Osteoblast (primary cell): ENCODE data around the gene PPP3CA. TPM values are rescaled to one million over a fixed set of nuclear protein-coding genes. Genes with fewer than 3 reads are reported as not detected.

Experiments used
- DNase-seq: peaks from one replicate; pipeline ENCODE4 v3.0.0; 2011; ENCODE audit warnings: low spot score, mixed read lengths; ENCODE audit not compliant: insufficient read length; ENCODE audit errors: missing footprints
- H2AFZ ChIP-seq: 2 replicates; pipeline ENCODE4 v1.6.0; 2011; ENCODE audit warnings: mild to moderate bottlenecking, low read length
- H3K27ac ChIP-seq: 2 replicates; pipeline ENCODE4 v1.5.1; 2011; ENCODE audit warnings: mild to moderate bottlenecking, low read depth, low read length, moderate library complexity
- H3K27me3 ChIP-seq: 2 replicates; pipeline ENCODE4 v1.6.0; 2012; ENCODE audit warnings: mild to moderate bottlenecking, control low read depth, inconsistent platforms, low read length, moderate library complexity; ENCODE audit not compliant: insufficient read depth
- H3K36me3 ChIP-seq: 2 replicates; pipeline ENCODE4 v1.5.1; 2011; ENCODE audit warnings: mild to moderate bottlenecking, low read length, control low read depth, moderate library complexity; ENCODE audit not compliant: insufficient read depth
- H3K4me1 ChIP-seq: 2 replicates; pipeline ENCODE4 v1.5.1; 2011; ENCODE audit warnings: mild to moderate bottlenecking, low read length, control low read depth, moderate library complexity; ENCODE audit not compliant: insufficient read depth
- H3K4me2 ChIP-seq: 2 replicates; pipeline ENCODE4 v1.6.0; 2011; ENCODE audit warnings: mild to moderate bottlenecking, low read length; ENCODE audit not compliant: insufficient read depth
- H3K4me3 ChIP-seq: fragments of 200-600 bp; sonication (generic); 3 replicates; pipeline ENCODE4 v1.5.1; 2012; ENCODE audit warnings: mild to moderate bottlenecking, low read length, inconsistent platforms; ENCODE audit not compliant: insufficient read depth
- H3K79me2 ChIP-seq: 2 replicates; pipeline ENCODE4 v1.6.0; 2012; ENCODE audit warnings: mild to moderate bottlenecking, low read length, control low read depth, inconsistent platforms; ENCODE audit not compliant: insufficient read depth
- H3K9me3 ChIP-seq: 2 replicates; pipeline ENCODE4 v1.5.1; 2011; ENCODE audit warnings: low read depth, low read length, control low read depth
- H4K20me1 ChIP-seq: 2 replicates; pipeline ENCODE4 v1.6.0; 2012; ENCODE audit warnings: mild to moderate bottlenecking, low read length, control low read depth; ENCODE audit not compliant: insufficient read depth
- CTCF ChIP-seq: IDR thresholded peaks from 2 replicates; pipeline ENCODE4 v1.5.1; 2011; ENCODE audit warnings: mild to moderate bottlenecking, low read depth, low read length, moderate library complexity; ENCODE audit errors: extremely low read depth
- total RNA-seq: library from RNA; depleted of rRNA; stranded (reverse); fragments of >200 nt; gene quantifications from 2 replicates; pipeline ENCODE4 v1.2.3, GENCODE V29; 2012

PPP3CA gene
- total RNA-seq, 1 donor: 80.0 TPM

DNA sequence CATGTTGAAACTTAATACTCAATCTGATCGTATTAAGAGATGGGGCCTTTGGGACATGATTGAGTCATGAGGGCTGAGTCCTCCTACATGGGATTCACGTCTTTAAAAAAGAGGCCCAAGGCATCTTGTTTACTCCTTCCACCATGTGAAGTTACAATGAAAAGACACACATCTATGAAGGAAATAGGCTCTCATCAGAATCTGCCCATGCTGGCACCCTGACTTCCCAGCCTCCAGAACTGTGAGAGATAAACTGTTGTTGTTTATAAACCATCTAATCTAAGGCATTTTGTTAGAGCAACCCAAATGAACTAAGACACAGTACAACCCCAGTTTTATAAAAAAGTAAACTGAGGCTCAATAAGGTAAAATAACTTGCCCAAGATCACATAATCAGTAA, 32.3 kb downstream of the PPP3CA start:
- Histone ChIP-seq H3K4me2 (no peak overlapping the region), H3K27ac (no peak overlapping the region), H3K79me2 (peaks cover 84% of the 10 kb centered on the region), H3K27me3 (no peaks in the 10 kb centered on the region), H3K36me3 (no peaks in the 10 kb centered on the region), H3K9me3 (no peaks in the 10 kb centered on the region), H3K4me3 (no peak overlapping the region), H4K20me1 (peaks cover 5% of the 10 kb centered on the region), H3K4me1 (no peaks in the 10 kb centered on the region), H2AFZ (no peak overlapping the region)
- no peak for TF ChIP-seq CTCF
- DNase-seq: no peak

DNA sequence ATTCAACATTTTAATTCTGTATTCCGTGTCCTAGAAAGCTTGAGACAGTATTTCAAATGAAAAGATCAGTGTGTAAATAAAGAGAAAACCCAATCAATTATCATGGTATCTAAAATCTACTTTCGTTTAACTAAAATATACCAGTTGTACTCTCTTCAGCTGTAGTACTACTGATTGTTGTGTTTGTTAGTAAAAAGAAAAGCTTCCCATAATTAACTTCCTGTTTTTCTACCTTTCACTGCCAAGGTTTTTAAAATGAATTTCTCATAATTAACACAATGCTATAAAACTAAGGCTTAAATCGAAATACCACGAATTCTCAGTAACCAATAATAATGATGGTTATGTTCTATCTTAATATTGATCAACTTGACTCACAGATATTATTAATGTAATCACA, 37.4 kb downstream of the PPP3CA start:
- Histone ChIP-seq H4K20me1 (peaks cover 15% of the 10 kb centered on the region), H3K27me3 (no peaks in the 10 kb centered on the region), H3K79me2 (peaks cover 81% of the 10 kb centered on the region), H3K27ac (no peak overlapping the region), H3K4me2 (no peak overlapping the region), H3K9me3 (no peaks in the 10 kb centered on the region), H3K4me1 (peaks cover 20% of the 10 kb centered on the region), H3K36me3 (no peaks in the 10 kb centered on the region), H3K4me3 (no peak overlapping the region), H2AFZ (no peak overlapping the region)
- TF ChIP-seq CTCF: no peak
- no peak for DNase-seq

DNA sequence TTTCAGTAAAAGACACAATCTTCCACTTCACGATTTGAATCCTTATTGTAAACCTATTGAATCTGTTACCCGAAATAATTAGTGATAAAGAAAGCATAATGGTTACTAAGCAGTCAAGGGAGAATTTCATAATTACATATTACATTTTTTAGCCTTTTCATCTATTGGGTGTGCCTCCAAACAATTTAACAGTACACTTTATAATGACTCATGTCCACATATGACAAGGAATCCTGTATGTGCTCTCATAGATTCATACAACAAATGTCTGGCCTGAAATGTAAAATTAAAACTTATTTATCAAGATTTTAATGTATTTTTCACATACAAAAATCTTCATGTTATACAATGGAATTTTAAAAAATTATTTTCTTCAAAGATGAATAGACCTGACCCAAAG, 39.4 kb downstream of the PPP3CA start:
- Histone ChIP-seq H3K27ac (no peak overlapping the region), H3K36me3 (no peaks in the 10 kb centered on the region), H4K20me1 (peaks cover 21% of the 10 kb centered on the region), H2AFZ (no peak overlapping the region), H3K4me2 (no peak overlapping the region), H3K4me3 (no peak overlapping the region), H3K4me1 (peaks cover 24% of the 10 kb centered on the region), H3K79me2 (peaks cover 82% of the 10 kb centered on the region), H3K27me3 (no peaks in the 10 kb centered on the region), H3K9me3 (no peaks in the 10 kb centered on the region)
- no peak for TF ChIP-seq CTCF
- peak; percentile 14 for DNase-seq

- TF ChIP-seq CTCF: no peak
- H3K27ac ChIP-seq: no peak overlapping the region
- H3K36me3 ChIP-seq: no peaks in the 10 kb centered on the region
- no peak overlapping the region for H2AFZ ChIP-seq
- H3K27me3 ChIP-seq: no peaks in the 10 kb centered on the region
- peaks cover 23% of the 10 kb centered on the region for H4K20me1 ChIP-seq
- H3K4me1 ChIP-seq: peaks cover 24% of the 10 kb centered on the region
- peaks cover 88% of the 10 kb centered on the region for H3K79me2 ChIP-seq
- peak overlapping the region; percentile 75 for H3K4me2 ChIP-seq
- H3K4me3 ChIP-seq: peak overlapping the region; percentile 47
- no peak for DNase-seq
- H3K9me3 ChIP-seq: no peaks in the 10 kb centered on the region
Observed at GRCh38 chr4:101306764-101307615, 40.3 kb downstream of the PPP3CA start.
